PC-3 (cell line): ENCODE measurements around the gene ARHGEF6. TPM values are rescaled to one million over a fixed set of nuclear protein-coding genes. Genes with fewer than 3 reads are reported as not detected.

Experiments used
- ATAC-seq: fragments of 200-7000 bp; cut with Tn5 transposase; 2 replicates; pipeline ENCODE4 v1.9.1; 2020; ENCODE audit warnings: mild to moderate bottlenecking, moderate library complexity
- BruUV-seq: library from RNA; stranded (reverse); fragments of 400-500 nt; replicated peaks from 2 replicates; lab custom pipeline; 2021; lab: Mats Ljungman, UMichigan
- CTCF ChIA-PET: fragments of 300-600 bp; sonication (Branson Sonifier 250); formaldehyde crosslinking; loops from one replicate; lab custom pipeline; 2022; ENCODE audit warnings: antibody characterized with exemption; lab: Charles Lee
- POLR2A ChIA-PET: fragments of 300-600 bp; sonication (Branson Sonifier 250); formaldehyde crosslinking; loops from one replicate; lab custom pipeline; 2022; ENCODE audit warnings: antibody characterized with exemption; ENCODE audit not compliant: unreplicated experiment; lab: Charles Lee
- DNase-seq: peaks from one replicate; pipeline ENCODE4 v3.0.0-alpha.2; 2015
- H2AFZ ChIP-seq: fragments of 300-600 bp; sonication (generic); 2 replicates; pipeline ENCODE4 v1.6.0; 2016; ENCODE audit warnings: antibody characterized with exemption, low read length
- H3F3A ChIP-seq: fragments of 300-600 bp; sonication (generic); one replicate; pipeline ENCODE4 v1.6.0; 2017; ENCODE audit warnings: antibody characterized with exemption, low read length, control low read depth, mild to moderate bottlenecking; ENCODE audit not compliant: unreplicated experiment
- H3K27ac ChIP-seq: fragments of 300-600 bp; sonication (generic); 2 replicates; pipeline ENCODE4 v1.5.1; 2016; ENCODE audit warnings: mild to moderate bottlenecking, low read length
- H3K27me3 ChIP-seq: fragments of 300-600 bp; sonication (generic); 2 replicates; pipeline ENCODE4 v1.6.1; 2016; ENCODE audit warnings: low read length, mixed read lengths
- H3K36me3 ChIP-seq: fragments of 300-600 bp; sonication (generic); 2 replicates; pipeline ENCODE4 v1.6.1; 2016; ENCODE audit warnings: low read depth, mixed run types, low read length, mixed read lengths
- H3K4me1 ChIP-seq: fragments of 300-600 bp; sonication (generic); 2 replicates; pipeline ENCODE4 v1.5.1; 2016; ENCODE audit warnings: low read length; ENCODE audit not compliant: insufficient read depth
- H3K4me2 ChIP-seq: fragments of 300-600 bp; sonication (generic); 2 replicates; pipeline ENCODE4 v1.6.0; 2016; ENCODE audit warnings: low read length
- H3K4me3 ChIP-seq: fragments of 300-600 bp; sonication (generic); 2 replicates; pipeline ENCODE4 v1.5.1; 2016; ENCODE audit warnings: mild to moderate bottlenecking, low read length, mixed read lengths
- H3K79me2 ChIP-seq: fragments of 300-600 bp; sonication (generic); 2 replicates; pipeline ENCODE4 v1.6.1; 2017; ENCODE audit warnings: low read length, mixed read lengths
- H3K9ac ChIP-seq: fragments of 300-600 bp; sonication (generic); 2 replicates; pipeline ENCODE4 v1.6.0; 2016; ENCODE audit warnings: mild to moderate bottlenecking, low read length
- H3K9me2 ChIP-seq: fragments of 300-600 bp; sonication (generic); replicated peaks from 2 replicates; pipeline ENCODE4 v1.6.1; 2016; ENCODE audit warnings: mixed run types, low read length, mixed read lengths
- H3K9me3 ChIP-seq: fragments of 300-600 bp; sonication (generic); 2 replicates; pipeline ENCODE4 v1.6.1; 2016; ENCODE audit warnings: low read length, mixed read lengths
- H4K20me1 ChIP-seq: fragments of 300-600 bp; sonication (generic); 2 replicates; pipeline ENCODE4 v1.6.1; 2016; ENCODE audit warnings: low read length, mixed read lengths
- CTCF ChIP-seq: fragments of 300-600 bp; sonication (generic); conservative IDR thresholded peaks from 2 replicates; pipeline ENCODE4 v1.5.1; 2017; ENCODE audit warnings: antibody characterized with exemption, low read depth, mild to moderate bottlenecking, low read length
- EZH2 ChIP-seq: fragments of 300-600 bp; sonication (generic); IDR thresholded peaks from one replicate; pipeline ENCODE4 v1.6.1; 2017; ENCODE audit warnings: antibody characterized with exemption, mild to moderate bottlenecking, low read length; ENCODE audit not compliant: unreplicated experiment
- EZH2phosphoT487 ChIP-seq: fragments of 300-600 bp; sonication (generic); IDR thresholded peaks from 2 replicates; pipeline ENCODE4 v1.6.1; 2018; ENCODE audit warnings: mild to moderate bottlenecking, antibody characterized with exemption, low read length, borderline replicate concordance
- intact Hi-C: fragments of 100-400 bp; cut with micrococcal nuclease; formaldehyde crosslinking; loops from 2 replicates; pipeline ENCODE4 v1.9.0; 2023
- total RNA-seq: library from RNA; depleted of rRNA; stranded (reverse); fragments of >200 nt; gene quantifications from 2 replicates; pipeline ENCODE4 v1.2.3, GENCODE V29; 2014

Gene ARHGEF6
- total RNA-seq, 1 experiment from 2014 or later, result 3.3 TPM

- CTCF ChIA-PET, result no interaction called here
- H4K20me1 ChIP-seq, result no peaks in the 10 kb centered on the region
- TF ChIP-seq EZH2 (no peak), EZH2phosphoT487 (no peak), CTCF (no peak)
- H3K4me2 ChIP-seq, result no peak overlapping the region
- POLR2A ChIA-PET, result no interaction called here
- no peak overlapping the region for H2AFZ ChIP-seq
- H3K9me2 ChIP-seq, result no peaks in the 10 kb centered on the region
- no peaks in the 10 kb centered on the region for H3K9me3 ChIP-seq
- no TSS peak for BruUV-seq
- no peak overlapping the region for H3K27ac ChIP-seq
- intact Hi-C loops, result no loop called here
- no peaks in the 10 kb centered on the region for H3F3A ChIP-seq
- H3K36me3 ChIP-seq, result no peaks in the 10 kb centered on the region
- no peak overlapping the region for H3K4me3 ChIP-seq
- DNase-seq, result no peak
- ATAC-seq, result no peak
- no peak overlapping the region for H3K9ac ChIP-seq
- H3K79me2 ChIP-seq, result no peaks in the 10 kb centered on the region
- no peaks in the 10 kb centered on the region for H3K4me1 ChIP-seq
- no peaks in the 10 kb centered on the region for H3K27me3 ChIP-seq
These were observed 149.9 kb downstream of the ARHGEF6 start for GRCh38 chrX:136630881-136631280.

- DNase-seq, result no peak
- H3F3A ChIP-seq, result no peaks in the 10 kb centered on the region
- no peaks in the 10 kb centered on the region for H4K20me1 ChIP-seq
- H3K9ac ChIP-seq, result no peak overlapping the region
- ChIA-PET POLR2A (interaction anchor here (0.5 to 0.7 kb wide), 2 partner anchors 103 to 226 kb away, joined by 3 read pairs; no protein-coding TSS in a partner anchor), CTCF (no interaction called here)
- H3K27me3 ChIP-seq, result no peaks in the 10 kb centered on the region
- no TSS peak for BruUV-seq
- H3K79me2 ChIP-seq, result no peaks in the 10 kb centered on the region
- no peak overlapping the region for H3K4me2 ChIP-seq
- no peak for ATAC-seq
- intact Hi-C loops, result no loop called here
- no peak overlapping the region for H2AFZ ChIP-seq
- H3K4me1 ChIP-seq, result no peaks in the 10 kb centered on the region
- H3K27ac ChIP-seq, result no peak overlapping the region
- no peaks in the 10 kb centered on the region for H3K9me2 ChIP-seq
- TF ChIP-seq EZH2 (no peak), CTCF (no peak), EZH2phosphoT487 (no peak)
- no peaks in the 10 kb centered on the region for H3K36me3 ChIP-seq
- no peaks in the 10 kb centered on the region for H3K9me3 ChIP-seq
- no peak overlapping the region for H3K4me3 ChIP-seq
These were observed 151.5 kb downstream of the ARHGEF6 start for GRCh38 chrX:136629084-136629750.

- Histone ChIP-seq H3K4me2 (no peak overlapping the region), H3F3A (no peaks in the 10 kb centered on the region), H3K27ac (no peak overlapping the region), H3K9ac (no peak overlapping the region), H3K9me3 (no peaks in the 10 kb centered on the region), H3K36me3 (no peaks in the 10 kb centered on the region), H3K9me2 (no peaks in the 10 kb centered on the region), H4K20me1 (no peaks in the 10 kb centered on the region), H2AFZ (no peak overlapping the region), H3K4me3 (no peak overlapping the region), H3K27me3 (no peaks in the 10 kb centered on the region), H3K79me2 (no peaks in the 10 kb centered on the region), H3K4me1 (no peaks in the 10 kb centered on the region)
- CTCF ChIA-PET, result no interaction called here
- DNase-seq (no peak), ATAC-seq (no peak)
- TF ChIP-seq EZH2 (no peak), CTCF (no peak), EZH2phosphoT487 (no peak)
- no TSS peak for BruUV-seq
- POLR2A ChIA-PET, result no interaction called here
- intact Hi-C loops, result no loop called here
These were observed 153.3 kb downstream of the ARHGEF6 start for GRCh38 chrX:136627409-136627808.
